HG03066 (cell line): ENCODE data around the gene TMEM178A.

ENCODE experiments used
- ATAC-seq: cut with Tn5 transposase; IDR thresholded peaks from one replicate; pipeline ENCODE4 v1.9.1; 2021; ENCODE audit warnings: low read depth; ENCODE audit not compliant: unreplicated experiment

The TMEM178A gene

DNA sequence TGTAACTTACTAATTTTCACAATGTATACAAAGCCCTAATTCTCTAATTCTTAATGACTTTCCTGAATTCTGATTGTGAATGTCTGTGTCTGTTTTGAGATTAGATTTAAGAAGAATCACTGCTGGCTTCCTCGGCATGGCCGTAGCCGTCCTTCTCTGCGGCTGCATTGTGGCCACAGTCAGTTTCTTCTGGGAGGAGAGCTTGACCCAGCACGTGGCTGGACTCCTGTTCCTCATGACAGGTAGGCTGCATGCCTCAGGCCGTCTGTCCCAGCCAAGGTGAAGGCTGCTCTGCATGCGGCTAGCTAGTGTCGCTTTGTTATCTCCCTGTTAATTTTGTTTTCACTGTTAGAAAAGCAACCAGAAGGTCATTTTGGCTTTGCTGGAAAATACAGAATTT is 41.2 kb downstream of the TMEM178A start:
- ATAC-seq, result no peak

GRCh38 chr2:39708003-39708402 is 42.3 kb downstream of the TMEM178A start:
- ATAC-seq, result no peak

DNA sequence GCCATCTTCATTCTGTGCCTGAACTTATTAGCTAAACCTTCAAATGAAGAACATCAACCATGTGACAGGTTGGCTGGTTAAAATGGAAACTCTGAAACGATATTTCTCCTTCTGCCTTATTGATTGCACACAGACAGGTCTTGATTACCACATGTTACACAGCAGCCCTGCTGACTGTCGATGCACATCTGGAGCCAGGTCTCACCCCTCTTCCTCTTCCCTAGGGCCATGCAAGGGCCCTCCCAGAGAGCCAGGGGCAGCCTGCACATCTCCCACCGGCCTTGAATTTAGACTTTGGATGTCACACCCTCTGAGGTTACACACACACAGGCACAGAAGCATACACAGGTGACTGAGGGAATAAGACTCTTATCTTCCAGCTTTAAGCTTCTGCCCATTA is 45.1 kb downstream of the TMEM178A start:
- ATAC-seq, result no peak

DNA sequence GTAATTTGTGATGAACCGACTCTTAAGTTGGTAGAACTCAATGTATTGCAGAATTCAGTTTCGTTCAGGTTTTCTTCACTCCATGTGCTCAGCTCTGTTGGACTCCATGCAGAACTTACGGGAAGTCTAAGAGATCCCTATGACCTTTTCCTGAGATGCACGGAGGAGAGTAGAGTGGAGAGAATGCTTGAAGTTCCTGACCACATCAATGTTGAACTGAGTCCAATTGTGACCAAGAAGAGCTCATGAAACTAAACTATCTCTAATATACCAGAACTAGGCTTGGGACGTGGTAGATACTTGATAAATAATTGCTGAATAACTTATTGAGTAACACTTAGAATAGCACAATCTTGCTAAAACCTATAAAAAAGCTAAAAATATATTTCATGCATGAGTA is 47.2 kb downstream of the TMEM178A start:
- ATAC-seq, result no peak

GRCh38 chr2:39715095-39715494 is 49.4 kb downstream of the TMEM178A start:
- no peak for ATAC-seq

GRCh38 chr2:39715822-39716221 is 50.1 kb downstream of the TMEM178A start:
- no peak for ATAC-seq

DNA sequence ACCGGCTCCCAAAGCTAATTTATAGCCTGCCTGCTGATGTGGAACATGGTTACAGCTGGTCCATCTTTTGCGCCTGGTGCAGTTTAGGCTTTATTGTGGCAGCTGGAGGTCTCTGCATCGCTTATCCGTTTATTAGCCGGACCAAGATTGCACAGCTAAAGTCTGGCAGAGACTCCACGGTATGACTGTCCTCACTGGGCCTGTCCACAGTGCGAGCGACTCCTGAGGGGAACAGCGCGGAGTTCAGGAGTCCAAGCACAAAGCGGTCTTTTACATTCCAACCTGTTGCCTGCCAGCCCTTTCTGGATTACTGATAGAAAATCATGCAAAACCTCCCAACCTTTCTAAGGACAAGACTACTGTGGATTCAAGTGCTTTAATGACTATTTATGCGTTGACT is 51.4 kb downstream of the TMEM178A start:
- no peak for ATAC-seq

DNA sequence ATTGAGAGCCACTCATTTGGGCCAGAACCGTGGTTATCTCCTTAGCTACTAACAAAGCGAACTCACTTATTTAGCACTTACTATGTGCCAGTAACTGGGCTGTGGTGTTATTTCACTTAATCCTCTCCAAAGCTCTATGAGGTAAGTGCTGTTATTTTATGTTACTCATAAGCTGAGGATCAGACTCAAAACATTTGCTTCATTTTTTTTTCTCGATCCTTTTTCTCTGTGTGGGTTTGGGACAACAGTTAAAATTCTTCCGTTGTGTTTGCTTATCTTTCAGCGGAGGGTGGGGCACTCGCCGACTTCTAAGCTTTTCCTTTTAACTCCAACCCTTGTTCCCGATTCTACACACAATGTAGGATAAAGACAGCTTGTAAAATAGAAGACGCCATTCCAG is 52.8 kb downstream of the TMEM178A start:
- ATAC-seq, result no peak

- no peak for ATAC-seq
Measured at GRCh38 chr2:39719317-39719716, 53.6 kb downstream of the TMEM178A start.

DNA sequence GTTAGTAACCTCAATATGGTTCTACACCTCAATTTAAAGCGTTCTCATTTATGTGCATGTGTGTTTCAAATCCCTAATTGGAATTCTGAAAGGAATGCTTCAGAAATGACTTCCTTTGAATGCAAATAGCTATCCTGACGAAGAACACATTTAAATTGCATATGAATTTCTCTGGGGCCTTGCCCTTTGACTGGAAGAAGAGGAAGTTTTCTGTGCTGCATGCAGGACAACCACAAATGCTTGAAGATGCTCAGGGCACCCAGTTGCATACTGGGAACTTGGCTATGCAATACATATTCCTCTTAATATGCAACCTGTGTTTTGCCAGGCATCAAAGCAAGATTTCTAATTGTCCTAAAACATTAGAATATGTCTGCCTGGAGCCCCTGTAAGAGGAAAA is 55.3 kb downstream of the TMEM178A start:
- ATAC-seq, result no peak

- ATAC-seq, result no peak
Measured at GRCh38 chr2:39723497-39723896, 57.8 kb downstream of the TMEM178A start.

- no peak for ATAC-seq
Measured at GRCh38 chr2:39723946-39724827, 58.5 kb downstream of the TMEM178A start.

- ATAC-seq, result no peak
Measured at GRCh38 chr2:39724828-39725144, 59.1 kb downstream of the TMEM178A start.

DNA sequence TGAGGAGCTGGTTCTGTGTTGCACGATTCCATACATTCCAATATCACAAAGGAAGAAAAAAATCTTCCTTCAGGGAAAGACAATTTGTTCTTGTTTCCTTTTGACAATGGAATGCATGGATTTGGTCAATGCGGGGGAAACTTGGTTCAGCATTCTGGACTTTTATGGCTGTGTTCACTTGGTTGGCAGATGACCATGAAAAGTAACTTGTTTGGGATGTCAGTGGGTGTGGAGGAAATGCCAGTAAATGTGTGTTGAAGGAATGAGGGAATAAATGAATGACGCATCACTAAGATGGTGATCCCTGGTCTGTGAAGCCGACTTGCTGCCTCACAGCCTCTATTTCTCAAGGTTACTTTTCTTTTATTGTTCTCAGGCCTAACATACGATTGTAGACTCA is 59.7 kb downstream of the TMEM178A start:
- no peak for ATAC-seq

GRCh38 chr2:39728085-39728484 is 62.4 kb downstream of the TMEM178A start:
- ATAC-seq, result peak; percentile 55

- no peak for ATAC-seq
Measured at GRCh38 chr2:39728941-39729351, 63.2 kb downstream of the TMEM178A start.

- ATAC-seq, result no peak
Measured at GRCh38 chr2:39730276-39730675, 64.6 kb downstream of the TMEM178A start.

GRCh38 chr2:39730685-39731302 is 65.1 kb downstream of the TMEM178A start:
- no peak for ATAC-seq

- no peak for ATAC-seq
Measured at GRCh38 chr2:39731546-39731945, 65.8 kb downstream of the TMEM178A start.

- ATAC-seq, result no peak
Measured at GRCh38 chr2:39732482-39732881, 66.8 kb downstream of the TMEM178A start.

GRCh38 chr2:39733070-39733674 is 67.5 kb downstream of the TMEM178A start:
- ATAC-seq, result no peak

- ATAC-seq, result no peak
Measured at GRCh38 chr2:39734445-39734844, 68.7 kb downstream of the TMEM178A start.
